T follicular helper cell (primary cell): ENCODE results near the gene TNPO3.

ENCODE experiments used
- DNase-seq: peaks from one replicate; pipeline ENCODE4 v3.0.0-alpha.2; 2020; ENCODE audit warnings: low read depth
- total RNA-seq, 2 experiments: gene quantifications; one replicate each; lab custom pipeline; 2026; lab: John Stamatoyannopoulos, UW

TNPO3 gene
- 118 to 173 reads per million in 2 experiments for total RNA-seq

GRCh38 chr7:129054438-129055293, at the start of gene TNPO3:
Gene TNPO3, minus strand, starts transcription at chr7:129055111. Its CDS starts 341 bp downstream, at chr7:129054770.
- DNase-seq: peak; percentile 85

GRCh38 chr7:129103561-129104324, 48.8 kb upstream of the TNPO3 start:
- DNase-seq: no peak

GRCh38 chr7:129101746-129102145, 46.8 kb upstream of the TNPO3 start:
- no peak for DNase-seq

GRCh38 chr7:129100827-129101166, 45.9 kb upstream of the TNPO3 start:
- DNase-seq: no peak

DNA sequence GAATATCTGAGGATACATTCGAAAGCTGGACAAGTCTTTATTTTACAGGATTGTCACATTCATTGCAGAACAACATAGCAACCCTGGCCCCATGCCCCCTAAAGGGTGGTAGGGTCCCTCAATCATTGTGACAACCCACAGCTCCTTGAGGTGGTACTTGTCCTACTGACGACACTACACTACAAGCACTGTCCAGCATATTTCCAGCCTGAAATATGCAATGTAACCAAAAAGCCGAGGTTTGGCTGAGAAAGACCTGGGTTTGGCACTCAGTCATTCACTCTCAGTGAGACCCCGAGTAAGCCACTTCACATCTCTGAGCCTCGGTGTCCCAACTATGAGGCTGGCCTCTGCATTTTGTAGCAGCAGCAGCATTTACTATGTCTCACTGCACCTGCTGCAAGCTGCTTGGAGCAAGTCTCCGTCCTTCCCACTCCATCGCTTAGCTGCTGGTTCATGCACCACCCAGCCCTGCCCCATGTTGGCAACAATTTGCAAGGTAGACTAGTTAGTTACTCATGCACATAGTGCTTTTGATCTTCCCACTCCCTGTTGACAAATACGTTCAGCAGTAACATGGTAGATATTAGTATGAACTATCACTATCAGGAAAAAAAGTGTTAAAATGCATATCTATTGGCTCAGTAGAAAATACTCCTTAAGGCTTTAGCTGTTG, 43.6 kb upstream of the TNPO3 start:
- DNase-seq: no peak

DNA sequence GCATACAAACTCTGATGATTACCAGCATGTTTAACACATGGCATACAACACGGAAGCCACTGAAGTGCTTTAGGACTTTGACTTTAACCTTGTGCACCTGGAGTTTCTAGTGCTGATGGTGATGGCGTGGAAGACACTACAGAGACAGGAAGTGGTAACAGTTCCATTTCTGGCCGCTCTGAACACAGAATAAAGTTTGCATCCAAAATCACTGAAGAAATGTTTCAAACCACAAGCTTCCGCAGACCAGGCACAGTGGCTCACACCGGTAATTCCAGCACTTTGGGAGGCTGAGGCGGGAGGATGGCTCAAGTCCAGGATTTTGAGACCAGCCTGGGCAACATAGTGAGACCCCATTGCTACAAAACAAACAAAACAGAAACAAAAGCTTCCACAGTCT, 40.3 kb upstream of the TNPO3 start:
- peak; percentile 4 for DNase-seq

DNA sequence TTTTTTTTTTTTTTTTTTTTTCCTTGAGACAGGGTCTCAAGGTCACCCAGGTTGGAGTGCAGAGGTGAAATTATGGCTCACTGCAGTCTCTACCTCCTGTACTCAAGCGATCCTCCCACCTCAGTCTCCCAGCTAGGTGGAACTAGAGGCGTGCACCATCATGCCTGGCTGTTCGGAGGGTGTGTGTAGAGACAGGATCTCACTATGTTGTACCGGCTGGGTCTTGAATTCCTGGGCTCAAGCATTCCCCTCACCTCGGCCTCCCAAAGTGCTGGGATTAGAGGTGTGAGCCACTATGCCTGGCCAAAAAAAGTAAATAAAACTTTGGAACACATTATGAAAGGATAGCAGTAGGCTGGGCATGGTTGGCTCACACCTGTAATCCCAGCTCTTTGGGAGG, 39.6 kb upstream of the TNPO3 start:
- DNase-seq: no peak

GRCh38 chr7:129093867-129094456, 39.1 kb upstream of the TNPO3 start:
- DNase-seq: no peak

GRCh38 chr7:129091484-129092002, 36.6 kb upstream of the TNPO3 start:
- DNase-seq: peak; percentile 78

DNA sequence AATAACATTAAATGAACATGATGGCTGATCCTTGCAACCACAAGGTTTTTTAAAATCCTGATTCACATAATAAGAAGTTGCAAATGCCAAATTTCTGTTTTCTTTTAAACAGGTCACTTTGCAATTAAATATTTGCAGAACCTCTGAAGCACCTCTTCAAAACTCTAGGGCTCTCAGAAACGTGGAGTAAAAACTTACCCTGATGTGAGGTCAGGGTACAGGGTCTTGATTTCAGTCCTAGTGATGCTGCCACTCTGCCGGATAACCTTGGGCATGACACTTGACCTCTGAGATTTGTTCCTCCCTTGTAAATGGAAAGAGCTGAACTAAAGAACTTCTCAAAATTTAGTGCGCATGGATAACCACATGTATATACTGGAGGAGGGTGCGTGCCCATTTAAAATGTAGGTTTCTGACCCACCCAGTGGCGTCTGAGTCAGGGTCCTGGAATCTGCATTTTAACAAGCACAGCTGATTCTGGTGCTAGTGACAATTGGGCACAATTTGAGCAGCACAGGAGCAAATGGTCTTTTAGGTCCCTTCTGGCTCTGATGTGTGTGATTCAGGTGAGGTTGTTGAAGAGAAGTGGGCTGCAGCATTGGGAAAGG, 35.5 kb upstream of the TNPO3 start:
- no peak for DNase-seq

- no peak for DNase-seq
Observed at GRCh38 chr7:129089521-129090212, 34.8 kb upstream of the TNPO3 start.

DNA sequence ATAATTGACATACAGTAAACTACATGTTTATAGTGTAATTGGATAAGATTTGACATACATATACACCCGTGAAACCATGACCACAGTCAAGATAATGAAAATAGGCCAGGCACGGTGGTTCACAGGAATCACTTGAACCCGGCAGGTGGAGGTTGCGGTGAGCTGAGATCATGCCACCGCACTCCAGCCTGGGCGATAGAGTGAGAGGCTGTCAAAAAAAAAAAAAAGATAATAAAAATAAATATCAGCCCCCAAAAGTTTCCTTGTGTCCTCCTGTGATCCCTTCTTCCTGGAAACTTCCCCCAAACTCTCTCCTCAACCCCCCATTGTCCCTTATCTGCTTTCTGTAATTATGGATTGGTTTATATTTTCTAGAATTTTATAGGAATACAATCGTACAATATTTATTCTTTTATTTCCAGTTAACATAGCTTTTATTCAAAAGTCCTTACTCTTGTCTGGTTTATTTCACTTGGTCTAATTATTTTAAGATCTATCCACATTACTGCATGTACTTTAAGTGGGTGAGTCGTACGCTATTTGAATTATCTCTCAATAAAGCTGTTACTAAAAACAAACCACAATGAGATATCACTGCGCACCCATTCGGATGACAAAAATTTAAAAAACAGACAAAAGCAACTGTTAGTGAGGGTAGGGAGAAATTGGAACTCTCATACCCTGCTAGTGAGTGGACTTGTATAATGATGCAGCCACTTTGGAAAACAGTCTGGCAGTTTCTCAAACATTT, 30.1 kb upstream of the TNPO3 start:
- no peak for DNase-seq

GRCh38 chr7:129083525-129083924, 28.6 kb upstream of the TNPO3 start:
- DNase-seq: no peak

DNA sequence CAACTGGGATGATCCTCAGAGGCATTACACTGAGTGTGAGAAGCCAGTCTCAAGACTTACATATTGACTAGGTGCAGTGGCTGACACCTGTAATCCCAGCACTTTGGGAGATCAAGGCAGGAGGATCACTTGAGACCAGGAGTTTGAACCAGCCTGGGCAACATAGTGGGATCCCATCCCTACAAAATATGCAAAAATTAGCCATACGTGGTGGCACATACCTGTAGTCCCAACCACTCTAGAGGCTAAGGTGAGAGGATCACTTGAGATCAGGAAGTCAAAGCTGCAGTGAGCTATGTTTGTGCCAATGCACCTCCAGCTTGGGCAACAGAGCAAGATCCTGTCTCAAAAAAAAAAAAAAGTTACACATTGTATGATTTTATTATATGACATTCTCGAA, 23.5 kb upstream of the TNPO3 start:
- no peak for DNase-seq

DNA sequence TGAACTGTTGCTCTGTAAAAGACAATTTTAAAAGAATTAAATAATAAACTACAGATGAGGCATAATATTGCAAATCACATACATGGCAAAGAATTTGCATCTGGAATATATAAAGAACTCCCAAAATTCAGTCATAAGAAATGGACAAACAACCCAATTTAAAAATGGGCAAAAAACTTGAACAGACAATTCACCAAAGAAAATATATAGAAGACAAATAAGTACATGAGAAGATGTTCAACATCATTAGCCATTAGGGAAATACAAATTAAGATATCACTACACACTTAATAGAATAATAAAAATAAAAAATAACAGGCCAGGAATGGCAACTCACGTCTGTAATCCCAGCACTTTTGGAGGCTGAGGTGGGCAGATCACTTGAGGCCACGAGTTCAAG, 22.0 kb upstream of the TNPO3 start:
- no peak for DNase-seq

GRCh38 chr7:129074994-129075393, 20.1 kb upstream of the TNPO3 start:
- DNase-seq: no peak

GRCh38 chr7:129074361-129074871, 19.5 kb upstream of the TNPO3 start:
- no peak for DNase-seq

DNA sequence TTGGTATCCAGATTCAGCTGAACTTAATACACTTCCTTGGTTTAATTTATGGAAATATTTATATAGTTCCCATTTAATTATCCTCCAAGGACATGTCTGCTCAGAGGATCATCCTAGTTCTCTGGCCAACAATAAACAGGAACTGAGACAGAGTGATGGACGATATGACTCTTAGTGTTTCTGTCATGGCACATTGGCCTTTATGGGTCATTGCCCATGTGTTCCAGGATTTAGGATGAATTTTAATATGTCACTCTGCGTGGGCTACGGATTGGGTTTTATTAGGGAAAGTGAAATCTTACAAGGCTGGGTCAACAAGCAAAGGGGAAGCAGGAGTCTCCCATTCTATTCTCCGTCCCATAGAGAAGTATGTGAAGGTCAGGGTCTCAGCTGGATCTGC, 18.8 kb upstream of the TNPO3 start:
- DNase-seq: no peak

DNA sequence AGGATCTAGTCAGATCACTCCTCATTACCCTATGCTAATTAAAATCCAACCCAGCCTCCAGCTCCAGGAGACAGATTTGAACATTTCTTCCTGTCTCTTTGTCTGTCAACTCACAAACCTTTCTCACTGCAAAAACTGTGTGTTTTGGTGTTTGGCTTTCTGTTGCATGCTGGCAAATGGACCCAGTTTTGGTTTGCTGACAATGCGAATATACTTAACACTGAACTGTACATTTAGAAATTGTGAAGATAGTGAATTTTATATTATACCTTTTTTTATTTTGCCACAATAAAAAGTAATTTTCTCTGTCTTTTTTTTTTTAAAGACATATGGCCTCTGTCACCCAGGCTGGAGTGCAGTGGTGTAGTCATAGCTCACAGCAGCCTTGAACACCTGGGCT, 18.3 kb upstream of the TNPO3 start:
- DNase-seq: no peak

DNA sequence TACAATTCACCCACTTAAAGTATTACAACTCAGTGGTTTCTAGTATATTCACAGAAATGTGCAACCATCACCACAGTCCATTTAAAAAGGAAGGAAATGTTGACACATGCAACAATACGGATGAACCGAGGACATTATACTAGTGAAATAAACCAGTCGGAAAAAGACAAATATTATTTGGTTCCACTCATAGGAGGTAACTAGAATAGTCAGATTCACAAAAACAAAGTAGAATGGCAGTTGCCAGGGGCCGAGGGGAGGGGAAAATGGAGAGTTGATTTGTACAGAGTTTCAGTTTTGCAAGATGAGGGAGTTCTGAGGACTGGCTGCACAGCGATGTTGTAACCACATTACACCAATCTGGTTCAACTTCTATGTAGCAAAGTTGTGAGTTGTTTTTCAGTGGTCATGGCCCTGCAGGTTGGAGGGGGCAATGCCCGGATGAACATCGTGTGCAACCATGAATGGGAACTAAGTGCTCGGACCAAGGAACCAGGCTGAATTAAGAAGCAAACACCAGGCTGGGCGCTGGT, 17.6 kb upstream of the TNPO3 start:
- no peak for DNase-seq
